GM21717 (cell line): Measurements from ENCODE around the gene OR6B2.

Experiments used
- ATAC-seq: cut with Tn5 transposase; IDR thresholded peaks from one replicate; pipeline ENCODE4 v1.9.1; 2021; ENCODE audit warnings: mild to moderate bottlenecking, moderate library complexity; ENCODE audit not compliant: unreplicated experiment

The OR6B2 gene

GRCh38 chr2:239983004-239983778 lies 47.0 kb downstream of the OR6B2 start:
- ATAC-seq = no peak
